ENCODE results near the gene CFDP1. TPM values are rescaled to one million over a fixed set of nuclear protein-coding genes. Genes with fewer than 3 reads are reported as not detected.

The CFDP1 gene
- total and polyA plus RNA-seq, 2 of the 13 experiments (the other 11 are each of a cell fraction or from before 2014, with no cell fraction given) = 78.6 to 153 TPM

DNA sequence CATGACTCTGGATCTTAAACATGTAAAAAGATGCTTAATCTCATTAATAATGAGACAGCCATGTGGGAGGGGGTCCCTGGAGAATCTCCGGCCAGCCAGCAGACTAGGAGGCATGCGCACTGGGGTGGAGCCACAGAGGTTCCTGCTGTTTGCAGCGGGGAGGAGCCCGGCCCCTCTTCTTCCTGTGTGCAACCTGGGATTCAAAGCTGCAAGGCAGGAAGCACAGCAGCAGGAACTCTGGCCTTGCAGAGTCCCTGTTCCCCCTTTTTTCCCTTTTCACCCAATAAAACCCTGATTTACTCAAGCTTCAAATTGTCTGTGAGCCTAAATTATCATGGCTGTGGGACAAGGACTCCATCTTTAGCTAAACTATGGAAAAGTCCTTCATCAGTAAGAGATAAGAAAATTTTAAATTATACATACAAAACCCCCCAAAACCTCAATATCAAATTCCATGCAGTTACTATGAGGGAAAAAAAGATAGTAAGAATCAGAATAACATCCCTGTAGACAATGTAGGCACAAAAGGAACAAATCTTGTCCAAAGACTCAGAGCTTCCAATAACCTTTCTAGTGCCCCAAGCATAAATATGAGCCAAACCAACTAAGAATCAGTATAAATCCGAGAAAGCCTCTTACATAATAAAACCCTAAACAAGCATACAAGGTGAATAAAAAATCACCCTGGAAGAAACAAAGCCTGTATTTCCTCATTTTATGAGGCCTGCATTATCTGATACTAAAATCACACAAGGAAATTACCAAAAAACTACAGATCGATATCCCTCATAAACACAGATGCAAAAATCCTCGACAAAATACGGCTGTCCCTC, 12.1 kb downstream of the CFDP1 start (continued):
- TF ChIP-seq, protein P1, sequence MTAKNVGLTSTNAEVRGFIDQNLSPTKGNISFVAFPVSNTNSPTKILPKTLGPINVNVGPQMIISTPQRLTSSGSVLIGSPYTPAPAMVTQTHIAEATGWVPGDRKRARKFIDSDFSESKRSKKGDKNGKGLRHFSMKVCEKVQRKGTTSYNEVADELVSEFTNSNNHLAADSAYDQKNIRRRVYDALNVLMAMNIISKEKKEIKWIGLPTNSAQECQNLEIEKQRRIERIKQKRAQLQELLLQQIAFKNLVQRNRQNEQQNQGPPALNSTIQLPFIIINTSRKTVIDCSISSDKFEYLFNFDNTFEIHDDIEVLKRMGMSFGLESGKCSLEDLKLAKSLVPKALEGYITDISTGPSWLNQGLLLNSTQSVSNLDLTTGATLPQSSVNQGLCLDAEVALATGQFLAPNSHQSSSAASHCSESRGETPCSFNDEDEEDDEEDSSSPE (CRISPR knock-in tag; IDR thresholded peaks at IDR 0.05) = 0 out of 2 replicates have a peak, but pooled peaks have one; percentile 39

DNA sequence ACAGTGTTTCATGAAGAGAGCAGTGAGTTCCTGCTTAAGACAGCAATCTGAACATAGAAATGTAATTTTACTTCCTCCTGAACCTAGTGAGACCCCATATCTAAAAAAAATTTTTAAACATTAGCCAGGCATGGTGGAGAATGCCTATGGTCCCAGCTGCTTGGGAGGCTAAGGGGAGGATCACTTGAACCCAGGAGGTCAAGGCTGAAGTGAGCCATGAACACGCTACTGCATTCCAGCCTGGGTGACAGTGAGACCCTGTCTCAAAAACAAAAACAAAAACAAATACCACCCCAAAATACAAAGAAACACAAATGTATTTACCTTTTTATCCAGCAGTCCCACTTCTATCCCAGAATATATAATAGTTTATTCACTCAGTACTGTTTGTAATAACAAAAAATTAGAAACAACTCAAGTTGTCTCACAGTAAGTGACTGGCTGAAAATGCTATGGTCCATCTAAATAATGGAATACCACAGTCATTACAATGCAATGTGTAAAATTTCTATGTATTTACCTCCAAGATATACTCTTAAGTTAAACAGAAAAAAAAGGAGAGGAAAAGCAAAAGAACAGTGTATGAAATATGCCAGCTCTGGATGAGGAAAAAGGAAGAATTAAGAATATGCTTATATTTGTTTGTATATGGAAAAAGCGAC, 16.3 kb downstream of the CFDP1 start:
- POLR2A ChIA-PET = interaction anchor here (1.7 kb wide), 1 partner anchor 17 kb away, joined by 5 read pairs; the partner anchor contains the start of gene CFDP1
- peaks cover 14% of the 10 kb centered on the region; the same call in 1 of the 2 replicates for H4K20me1 ChIP-seq (ENCODE audit: insufficient read depth, low read length)
- H2AFZ ChIP-seq (ENCODE audit: low read length) = no peak overlapping the region
- BruUV-seq (replicated peaks) = no TSS peak
- FAIRE-seq (no peak), ATAC-seq (peak; percentile 21; the same call in 2 of the 3 replicates), DNase-seq (ENCODE audit: low spot score) (no peak)
- CTCF ChIA-PET (ENCODE audit: low intra/inter-chr PET ratio, low total read pairs) = no interaction called here
- H3K27me3 ChIP-seq (ENCODE audit: control insufficient read depth in 1 of 2, insufficient read depth in 2 of 2, low read length in 2 of 2) = no peaks in the 10 kb centered on the region
- 72% methylated on average over 2 of the region's 2 CpGs for WGBS (ENCODE audit: low lambda C conversion rate)
- no peak overlapping the region for H3K9ac ChIP-seq (ENCODE audit: insufficient read depth, low read depth, low read length)
- H3K9me3 ChIP-seq (ENCODE audit: low read length) = no peaks in the 10 kb centered on the region
- in situ Hi-C loops (cut with HindIII; ENCODE audit: extremely low pct_ligation_motif_present, low pct_unique_long_range_greater_than_20kb) = no loop called here
- H3K4me3 ChIP-seq (replicated peaks in 1 of 3; ENCODE audit: insufficient read depth in 1 of 3, low read depth in 2 of 3, low read length in 3 of 3) = no peak overlapping the region
- peaks cover 11 to 21% of the 10 kb centered on the region in 2 experiments for H3K36me3 ChIP-seq (replicated peaks in 1 of 2; ENCODE audit: control insufficient read depth in 1 of 2, insufficient read depth in 2 of 2, low read length in 2 of 2)
- H3K79me2 ChIP-seq (ENCODE audit: insufficient read depth, low read length) = peaks cover 81% of the 10 kb centered on the region
- H3K4me2 ChIP-seq (ENCODE audit: low read depth, low read length) = peak overlapping the region; percentile 4; the same call in 1 of the 2 replicates
- peak overlapping the region; percentile 16 for H3K27ac ChIP-seq (ENCODE audit: extremely low read length, insufficient read depth, low read length)
- peaks cover 55% of the 10 kb centered on the region for H3K4me1 ChIP-seq (ENCODE audit: insufficient read depth, low read length)
- intact Hi-C loops (cut with micrococcal nuclease; ENCODE audit: unreplicated experiment) = no loop called here
- TF ChIP-seq HNF4A (CRISPR knock-in tag; IDR thresholded peaks at IDR 0.05) = peak; percentile 31; the same call in 1 of the 2 replicates
- TF ChIP-seq TEAD3 (CRISPR knock-in tag; optimal IDR thresholded peaks at IDR 0.05; ENCODE audit: borderline replicate concordance) = peak; percentile 86
- TF ChIP-seq FOXP1 (IDR thresholded peaks at IDR 0.05) = no peak
- TF ChIP-seq FOXP1 (CRISPR knock-in tag; IDR thresholded peaks at IDR 0.05) = peak; percentile 15; the same call in 1 of the 2 replicates
- TF ChIP-seq ZNF264 (CRISPR knock-in tag; IDR thresholded peaks at IDR 0.05) = no peak
- peak; percentile 48; the same call in 1 of the 2 replicates for TF ChIP-seq ELF3 (CRISPR knock-in tag; IDR thresholded peaks at IDR 0.05)
- TF ChIP-seq, protein P2, sequence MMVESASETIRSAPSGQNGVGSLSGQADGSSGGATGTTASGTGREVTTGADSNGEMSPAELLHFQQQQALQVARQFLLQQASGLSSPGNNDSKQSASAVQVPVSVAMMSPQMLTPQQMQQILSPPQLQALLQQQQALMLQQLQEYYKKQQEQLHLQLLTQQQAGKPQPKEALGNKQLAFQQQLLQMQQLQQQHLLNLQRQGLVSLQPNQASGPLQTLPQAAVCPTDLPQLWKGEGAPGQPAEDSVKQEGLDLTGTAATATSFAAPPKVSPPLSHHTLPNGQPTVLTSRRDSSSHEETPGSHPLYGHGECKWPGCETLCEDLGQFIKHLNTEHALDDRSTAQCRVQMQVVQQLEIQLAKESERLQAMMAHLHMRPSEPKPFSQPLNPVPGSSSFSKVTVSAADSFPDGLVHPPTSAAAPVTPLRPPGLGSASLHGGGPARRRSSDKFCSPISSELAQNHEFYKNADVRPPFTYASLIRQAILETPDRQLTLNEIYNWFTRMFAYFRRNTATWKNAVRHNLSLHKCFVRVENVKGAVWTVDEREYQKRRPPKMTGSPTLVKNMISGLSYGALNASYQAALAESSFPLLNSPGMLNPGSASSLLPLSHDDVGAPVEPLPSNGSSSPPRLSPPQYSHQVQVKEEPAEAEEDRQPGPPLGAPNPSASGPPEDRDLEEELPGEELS (CRISPR knock-in tag; IDR thresholded peaks at IDR 0.05) = peak; percentile 41; the same call in 1 of the 2 replicates
- TF ChIP-seq NR2F6 (IDR thresholded peaks at IDR 0.05) = 0 out of 2 replicates have a peak, but pooled peaks have one; percentile 23
- TF ChIP-seq NR2F6 (CRISPR knock-in tag; IDR thresholded peaks at IDR 0.05) = peak; percentile 73; the same call in 1 of the 2 replicates
- TF ChIP-seq GATAD2A (CRISPR knock-in tag; IDR thresholded peaks at IDR 0.05) = 0 out of 2 replicates have a peak, but pooled peaks have one; percentile 16
- TF ChIP-seq, protein P3, sequence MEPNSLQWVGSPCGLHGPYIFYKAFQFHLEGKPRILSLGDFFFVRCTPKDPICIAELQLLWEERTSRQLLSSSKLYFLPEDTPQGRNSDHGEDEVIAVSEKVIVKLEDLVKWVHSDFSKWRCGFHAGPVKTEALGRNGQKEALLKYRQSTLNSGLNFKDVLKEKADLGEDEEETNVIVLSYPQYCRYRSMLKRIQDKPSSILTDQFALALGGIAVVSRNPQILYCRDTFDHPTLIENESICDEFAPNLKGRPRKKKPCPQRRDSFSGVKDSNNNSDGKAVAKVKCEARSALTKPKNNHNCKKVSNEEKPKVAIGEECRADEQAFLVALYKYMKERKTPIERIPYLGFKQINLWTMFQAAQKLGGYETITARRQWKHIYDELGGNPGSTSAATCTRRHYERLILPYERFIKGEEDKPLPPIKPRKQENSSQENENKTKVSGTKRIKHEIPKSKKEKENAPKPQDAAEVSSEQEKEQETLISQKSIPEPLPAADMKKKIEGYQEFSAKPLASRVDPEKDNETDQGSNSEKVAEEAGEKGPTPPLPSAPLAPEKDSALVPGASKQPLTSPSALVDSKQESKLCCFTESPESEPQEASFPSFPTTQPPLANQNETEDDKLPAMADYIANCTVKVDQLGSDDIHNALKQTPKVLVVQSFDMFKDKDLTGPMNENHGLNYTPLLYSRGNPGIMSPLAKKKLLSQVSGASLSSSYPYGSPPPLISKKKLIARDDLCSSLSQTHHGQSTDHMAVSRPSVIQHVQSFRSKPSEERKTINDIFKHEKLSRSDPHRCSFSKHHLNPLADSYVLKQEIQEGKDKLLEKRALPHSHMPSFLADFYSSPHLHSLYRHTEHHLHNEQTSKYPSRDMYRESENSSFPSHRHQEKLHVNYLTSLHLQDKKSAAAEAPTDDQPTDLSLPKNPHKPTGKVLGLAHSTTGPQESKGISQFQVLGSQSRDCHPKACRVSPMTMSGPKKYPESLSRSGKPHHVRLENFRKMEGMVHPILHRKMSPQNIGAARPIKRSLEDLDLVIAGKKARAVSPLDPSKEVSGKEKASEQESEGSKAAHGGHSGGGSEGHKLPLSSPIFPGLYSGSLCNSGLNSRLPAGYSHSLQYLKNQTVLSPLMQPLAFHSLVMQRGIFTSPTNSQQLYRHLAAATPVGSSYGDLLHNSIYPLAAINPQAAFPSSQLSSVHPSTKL (CRISPR knock-in tag; IDR thresholded peaks at IDR 0.05) = peak; percentile 43; the same call in 1 of the 2 replicates
- no peak for TF ChIP-seq KDM3A (CRISPR knock-in tag; IDR thresholded peaks at IDR 0.05; ENCODE audit: low read depth)
- TF ChIP-seq NR2F1 (CRISPR knock-in tag; IDR thresholded peaks at IDR 0.05) = peak; percentile 28 to 57; a peak in 2 of 4 replicates

All from HepG2 (cell line).